Breast epithelium (tissue), 4 donors: Measurements from ENCODE around the gene SLAIN2. TPM values are rescaled to one million over a fixed set of nuclear protein-coding genes. Genes with fewer than 3 reads are reported as not detected.

ENCODE experiments used
- DNase-seq, 2 donors: peaks; one replicate each; pipeline ENCODE4 v3.0.0-alpha.2; 2019; ENCODE audit warnings: low spot score in 2 of 2
- H3K27ac ChIP-seq, 2 donors: fragments of 200-600 bp; sonication (generic) in 1 of 2; one replicate each; pipeline ENCODE4 v1.5.1; 2016 to 2019; ENCODE audit warnings: mild to moderate bottlenecking in 1 of 2
- H3K27me3 ChIP-seq, 2 donors: fragments of 200-600 bp; sonication (generic) in 1 of 2; one replicate each; pipeline versions ENCODE4 v1.5.1 to v1.6.0; 2017 to 2019; ENCODE audit warnings: control low read depth in 1 of 2, mild to moderate bottlenecking in 1 of 2
- H3K36me3 ChIP-seq: fragments of 200-600 bp; one replicate; pipeline ENCODE4 v1.5.1; 2019
- H3K4me1 ChIP-seq, 2 donors: fragments of 200-600 bp; sonication (generic); one replicate each; pipeline ENCODE4 v1.5.1; 2016 to 2019; ENCODE audit warnings: control low read depth in 1 of 2
- H3K4me3 ChIP-seq, 3 donors: fragments of 200-600 bp; sonication (generic); 1 replicate in 2 of 3; 2 replicates in 1 of 3; pipeline ENCODE4 v1.5.1; 2016 to 2019; ENCODE audit warnings: mild to moderate bottlenecking in 3 of 3, moderate library complexity in 2 of 3
- H3K9me3 ChIP-seq, 2 donors: fragments of 200-600 bp; sonication (generic) in 1 of 2; one replicate each; pipeline ENCODE4 v1.5.1; 2016 to 2019; ENCODE audit warnings: control low read depth in 1 of 2
- POLR2A ChIP-seq: fragments of 450-650 bp; IDR thresholded peaks from one replicate; pipeline ENCODE4 v1.6.1; 2016; ENCODE audit warnings: antibody characterized with exemption, mild to moderate bottlenecking, moderate library complexity
- POLR2AphosphoS5 ChIP-seq, 3 donors: sonication (generic); formaldehyde crosslinking; IDR thresholded peaks; one replicate each; pipeline ENCODE4 v1.6.1; 2017; ENCODE audit warnings: antibody characterized with exemption in 3 of 3
- intact Hi-C: fragments of 100-400 bp; cut with DNase I; formaldehyde crosslinking; loops from one replicate; pipeline ENCODE4 v1.15.1; 2023; ENCODE audit warnings: low total_unique reads
- total RNA-seq, 3 donors: library from RNA; depleted of rRNA; stranded (reverse); fragments of >200 nt; gene quantifications; one replicate each; pipeline ENCODE4 v1.1.0, GENCODE V29; 2016
- TF ChIP-seq, protein P1 (sequence below), 3 donors: fragments of 450-650 bp; IDR thresholded peaks; one replicate each; pipeline ENCODE4 v1.5.1; 2016 to 2017; ENCODE audit warnings: antibody characterized with exemption in 3 of 3, mild to moderate bottlenecking in 3 of 3, moderate library complexity in 3 of 3

Gene SLAIN2
- total RNA-seq, 3 donors from 2014 or later, result 41.6 to 76.6 (median 76.5) TPM

- no peak overlapping the region for H3K27ac ChIP-seq
- no peak overlapping the region for H3K4me3 ChIP-seq
- no peaks in the 10 kb centered on the region for H3K36me3 ChIP-seq
- no peaks in the 10 kb centered on the region for H3K27me3 ChIP-seq
- intact Hi-C loops, result no loop called here
- TF ChIP-seq POLR2AphosphoS5 (IDR thresholded peaks at IDR 0.05), result no peak
- TF ChIP-seq, protein P1, sequence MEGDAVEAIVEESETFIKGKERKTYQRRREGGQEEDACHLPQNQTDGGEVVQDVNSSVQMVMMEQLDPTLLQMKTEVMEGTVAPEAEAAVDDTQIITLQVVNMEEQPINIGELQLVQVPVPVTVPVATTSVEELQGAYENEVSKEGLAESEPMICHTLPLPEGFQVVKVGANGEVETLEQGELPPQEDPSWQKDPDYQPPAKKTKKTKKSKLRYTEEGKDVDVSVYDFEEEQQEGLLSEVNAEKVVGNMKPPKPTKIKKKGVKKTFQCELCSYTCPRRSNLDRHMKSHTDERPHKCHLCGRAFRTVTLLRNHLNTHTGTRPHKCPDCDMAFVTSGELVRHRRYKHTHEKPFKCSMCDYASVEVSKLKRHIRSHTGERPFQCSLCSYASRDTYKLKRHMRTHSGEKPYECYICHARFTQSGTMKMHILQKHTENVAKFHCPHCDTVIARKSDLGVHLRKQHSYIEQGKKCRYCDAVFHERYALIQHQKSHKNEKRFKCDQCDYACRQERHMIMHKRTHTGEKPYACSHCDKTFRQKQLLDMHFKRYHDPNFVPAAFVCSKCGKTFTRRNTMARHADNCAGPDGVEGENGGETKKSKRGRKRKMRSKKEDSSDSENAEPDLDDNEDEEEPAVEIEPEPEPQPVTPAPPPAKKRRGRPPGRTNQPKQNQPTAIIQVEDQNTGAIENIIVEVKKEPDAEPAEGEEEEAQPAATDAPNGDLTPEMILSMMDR (IDR thresholded peaks at IDR 0.05), result no peak
- TF ChIP-seq POLR2A, result no peak
- H3K9me3 ChIP-seq, result no peaks in the 10 kb centered on the region
- H3K4me1 ChIP-seq, result no peaks in the 10 kb centered on the region
- no peak for DNase-seq
Observed at GRCh38 chr4:48369248-48369647, 27.9 kb downstream of the SLAIN2 start.

- H3K4me1 ChIP-seq, result no peaks in the 10 kb centered on the region
- H3K9me3 ChIP-seq, result no peaks in the 10 kb centered on the region
- H3K27ac ChIP-seq, result no peak overlapping the region
- intact Hi-C loops, result no loop called here
- no peaks in the 10 kb centered on the region for H3K27me3 ChIP-seq
- TF ChIP-seq, protein P1 (IDR thresholded peaks at IDR 0.05), result no peak
- TF ChIP-seq POLR2AphosphoS5 (IDR thresholded peaks at IDR 0.05) (no peak), POLR2A (no peak)
- no peak overlapping the region for H3K4me3 ChIP-seq
- no peak for DNase-seq
- no peaks in the 10 kb centered on the region for H3K36me3 ChIP-seq
Observed at GRCh38 chr4:48369771-48370170, 28.4 kb downstream of the SLAIN2 start.

- no peak overlapping the region for H3K27ac ChIP-seq
- DNase-seq, result no peak
- no peak overlapping the region for H3K4me3 ChIP-seq
- no peaks in the 10 kb centered on the region for H3K9me3 ChIP-seq
- TF ChIP-seq POLR2A (no peak), POLR2AphosphoS5 (IDR thresholded peaks at IDR 0.05) (no peak)
- TF ChIP-seq, protein P1 (IDR thresholded peaks at IDR 0.05), result no peak
- H3K36me3 ChIP-seq, result no peaks in the 10 kb centered on the region
- H3K27me3 ChIP-seq, result no peaks in the 10 kb centered on the region
- intact Hi-C loops, result no loop called here
- H3K4me1 ChIP-seq, result no peaks in the 10 kb centered on the region
Observed at GRCh38 chr4:48370260-48371134, 29.2 kb downstream of the SLAIN2 start.

DNA sequence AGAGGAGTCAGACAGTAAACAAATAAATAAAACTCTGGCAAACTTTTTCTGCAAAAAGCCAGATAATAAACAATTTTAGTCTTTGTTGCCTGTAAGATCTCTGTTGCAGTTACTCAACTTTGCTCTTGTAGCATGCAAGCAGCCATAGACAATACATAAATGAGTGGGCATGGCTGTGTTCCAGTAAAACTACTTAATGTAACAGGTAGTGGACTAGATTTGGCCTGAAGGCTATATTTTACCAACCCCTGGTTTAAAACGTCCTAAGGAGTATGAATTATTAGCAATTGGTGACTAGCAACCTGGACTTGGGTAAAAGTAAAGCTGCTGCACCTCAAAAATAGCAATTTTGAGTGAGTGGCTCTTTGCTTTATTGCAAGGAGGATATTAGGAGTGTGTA lies 30.9 kb downstream of the SLAIN2 start:
- no peaks in the 10 kb centered on the region for H3K9me3 ChIP-seq
- H3K36me3 ChIP-seq, result no peaks in the 10 kb centered on the region
- no peak overlapping the region for H3K4me3 ChIP-seq
- no peaks in the 10 kb centered on the region for H3K27me3 ChIP-seq
- intact Hi-C loops, result no loop called here
- TF ChIP-seq, protein P1 (IDR thresholded peaks at IDR 0.05), result no peak
- TF ChIP-seq POLR2A (no peak), POLR2AphosphoS5 (IDR thresholded peaks at IDR 0.05) (no peak)
- no peak for DNase-seq
- no peaks in the 10 kb centered on the region for H3K4me1 ChIP-seq
- H3K27ac ChIP-seq, result no peak overlapping the region

- intact Hi-C loops, result no loop called here
- H3K9me3 ChIP-seq, result no peaks in the 10 kb centered on the region
- no peak overlapping the region for H3K4me3 ChIP-seq
- DNase-seq, result no peak
- no peaks in the 10 kb centered on the region for H3K4me1 ChIP-seq
- H3K27me3 ChIP-seq, result no peaks in the 10 kb centered on the region
- no peaks in the 10 kb centered on the region for H3K36me3 ChIP-seq
- TF ChIP-seq POLR2A (no peak), POLR2AphosphoS5 (IDR thresholded peaks at IDR 0.05) (no peak)
- TF ChIP-seq, protein P1 (IDR thresholded peaks at IDR 0.05), result no peak
- peak overlapping the region in 1 of 2 donors; percentile 4 for H3K27ac ChIP-seq
Observed at GRCh38 chr4:48375651-48376304, 34.4 kb downstream of the SLAIN2 start.
